Measurements from ENCODE around the gene RAB15. TPM values are rescaled to one million over a fixed set of nuclear protein-coding genes. Genes with fewer than 3 reads are reported as not detected.

The RAB15 gene
- total RNA-seq, 1 donor from 2014 or later = 27.5 TPM

DNA sequence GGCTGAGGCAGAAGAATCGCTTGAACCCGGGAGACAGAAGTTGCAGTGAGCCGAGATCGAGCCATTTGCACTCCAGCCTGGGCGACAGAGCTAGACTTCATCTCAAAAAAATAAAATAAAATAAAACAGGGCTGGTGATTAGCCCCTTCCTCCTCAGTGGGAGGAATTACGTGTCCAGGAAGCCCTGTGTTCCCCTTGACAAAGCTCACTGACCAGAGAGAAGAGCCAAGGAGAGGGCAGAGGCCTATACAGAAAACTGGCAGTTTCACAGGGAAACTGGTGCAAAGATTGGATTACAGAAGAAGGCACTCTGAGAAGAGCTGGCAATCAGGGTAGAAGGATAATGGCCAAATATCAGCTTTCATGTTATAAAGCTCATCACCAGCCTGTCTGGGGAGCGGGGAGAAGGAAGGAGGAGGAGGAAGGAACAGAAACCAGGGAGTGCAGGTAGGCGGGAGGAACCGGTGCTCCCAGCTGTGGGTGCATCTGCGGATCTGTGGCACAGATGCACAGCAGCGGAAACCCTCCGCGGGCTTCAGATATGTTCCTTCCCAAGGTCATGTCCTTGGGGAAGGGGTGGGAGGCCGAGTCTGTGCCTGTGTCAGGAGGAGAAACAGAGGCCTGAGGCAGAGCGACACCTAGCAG lies 6.7 kb downstream of the RAB15 start:
- Mint-ChIP-seq H3K27me3 (ENCODE audit: unreplicated experiment) (no peaks in the 10 kb centered on the region), H3K27ac (ENCODE audit: unreplicated experiment) (no peak overlapping the region), H3K4me1 (ENCODE audit: unreplicated experiment) (peaks cover 27% of the 10 kb centered on the region), H3K9me3 (ENCODE audit: unreplicated experiment) (no peaks in the 10 kb centered on the region), H3K36me3 (ENCODE audit: unreplicated experiment) (peaks cover 1% of the 10 kb centered on the region), H3K4me3 (ENCODE audit: unreplicated experiment) (no peak overlapping the region)
- no peak for DNase-seq (ENCODE audit: extremely low spot score, unreplicated experiment)
- TF ChIP-seq, protein P1, sequence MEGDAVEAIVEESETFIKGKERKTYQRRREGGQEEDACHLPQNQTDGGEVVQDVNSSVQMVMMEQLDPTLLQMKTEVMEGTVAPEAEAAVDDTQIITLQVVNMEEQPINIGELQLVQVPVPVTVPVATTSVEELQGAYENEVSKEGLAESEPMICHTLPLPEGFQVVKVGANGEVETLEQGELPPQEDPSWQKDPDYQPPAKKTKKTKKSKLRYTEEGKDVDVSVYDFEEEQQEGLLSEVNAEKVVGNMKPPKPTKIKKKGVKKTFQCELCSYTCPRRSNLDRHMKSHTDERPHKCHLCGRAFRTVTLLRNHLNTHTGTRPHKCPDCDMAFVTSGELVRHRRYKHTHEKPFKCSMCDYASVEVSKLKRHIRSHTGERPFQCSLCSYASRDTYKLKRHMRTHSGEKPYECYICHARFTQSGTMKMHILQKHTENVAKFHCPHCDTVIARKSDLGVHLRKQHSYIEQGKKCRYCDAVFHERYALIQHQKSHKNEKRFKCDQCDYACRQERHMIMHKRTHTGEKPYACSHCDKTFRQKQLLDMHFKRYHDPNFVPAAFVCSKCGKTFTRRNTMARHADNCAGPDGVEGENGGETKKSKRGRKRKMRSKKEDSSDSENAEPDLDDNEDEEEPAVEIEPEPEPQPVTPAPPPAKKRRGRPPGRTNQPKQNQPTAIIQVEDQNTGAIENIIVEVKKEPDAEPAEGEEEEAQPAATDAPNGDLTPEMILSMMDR (IDR thresholded peaks at IDR 0.05) = no peak

DNA sequence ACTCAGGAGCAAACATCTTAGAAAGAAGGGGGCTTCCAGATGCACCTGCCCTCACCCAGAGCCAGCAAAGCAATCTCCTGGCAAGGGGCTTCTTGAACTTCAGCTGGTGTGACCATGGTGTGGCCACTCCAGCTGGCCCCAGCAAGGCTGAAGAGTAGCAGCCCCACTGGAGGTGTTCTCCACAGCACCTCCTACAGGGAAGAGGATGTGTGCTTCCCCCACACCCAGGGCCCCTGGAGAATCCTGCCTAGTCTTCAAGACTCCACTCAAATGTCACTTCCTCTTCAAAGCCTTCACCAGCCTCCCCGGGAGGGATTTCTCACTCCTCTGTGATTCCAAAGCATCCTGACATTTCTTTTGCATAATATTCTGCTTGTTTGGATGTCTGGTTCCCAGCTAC lies 8.5 kb downstream of the RAB15 start:
- Mint-ChIP-seq H3K9me3 (ENCODE audit: unreplicated experiment) (no peaks in the 10 kb centered on the region), H3K36me3 (ENCODE audit: unreplicated experiment) (peaks cover 2% of the 10 kb centered on the region), H3K4me3 (ENCODE audit: unreplicated experiment) (no peak overlapping the region), H3K4me1 (ENCODE audit: unreplicated experiment) (peaks cover 14% of the 10 kb centered on the region), H3K27ac (ENCODE audit: unreplicated experiment) (no peak overlapping the region), H3K27me3 (ENCODE audit: unreplicated experiment) (no peaks in the 10 kb centered on the region)
- TF ChIP-seq, protein P1 (IDR thresholded peaks at IDR 0.05) = no peak
- DNase-seq (ENCODE audit: extremely low spot score, unreplicated experiment) = no peak

DNA sequence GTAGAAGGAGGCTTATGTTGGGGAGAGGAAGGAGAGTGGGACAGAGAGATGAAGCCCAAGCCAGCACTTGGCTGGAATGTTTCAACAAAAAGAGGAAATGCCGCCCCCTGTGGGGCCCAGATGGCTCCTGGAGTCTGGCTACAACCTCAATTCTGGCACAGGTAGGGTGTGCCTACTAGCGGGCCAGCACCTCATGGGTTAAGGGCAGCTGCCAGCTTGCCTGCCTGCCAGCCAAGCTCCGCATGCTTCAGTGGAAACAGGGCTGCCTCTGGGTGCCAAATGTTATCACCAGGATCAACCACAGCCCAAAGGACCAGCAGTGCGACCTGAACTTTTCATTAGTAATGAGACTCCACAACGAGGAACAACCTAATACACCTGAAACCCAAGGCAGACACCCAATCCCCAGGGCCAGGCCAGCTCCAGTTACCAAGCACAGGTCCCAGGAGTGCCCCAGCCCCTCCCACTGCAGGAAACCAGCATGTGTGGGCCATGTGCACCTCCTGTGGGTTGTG lies 11.3 kb downstream of the RAB15 start:
- H3K9me3 Mint-ChIP-seq (ENCODE audit: unreplicated experiment) = no peaks in the 10 kb centered on the region
- DNase-seq (ENCODE audit: extremely low spot score, unreplicated experiment) = no peak
- H3K36me3 Mint-ChIP-seq (ENCODE audit: unreplicated experiment) = peaks cover 2% of the 10 kb centered on the region
- no peak overlapping the region for H3K4me3 Mint-ChIP-seq (ENCODE audit: unreplicated experiment)
- TF ChIP-seq, protein P1 (IDR thresholded peaks at IDR 0.05) = no peak
- H3K4me1 Mint-ChIP-seq (ENCODE audit: unreplicated experiment) = peaks cover 6% of the 10 kb centered on the region
- H3K27me3 Mint-ChIP-seq (ENCODE audit: unreplicated experiment) = no peaks in the 10 kb centered on the region
- no peak overlapping the region for H3K27ac Mint-ChIP-seq (ENCODE audit: unreplicated experiment)

DNA sequence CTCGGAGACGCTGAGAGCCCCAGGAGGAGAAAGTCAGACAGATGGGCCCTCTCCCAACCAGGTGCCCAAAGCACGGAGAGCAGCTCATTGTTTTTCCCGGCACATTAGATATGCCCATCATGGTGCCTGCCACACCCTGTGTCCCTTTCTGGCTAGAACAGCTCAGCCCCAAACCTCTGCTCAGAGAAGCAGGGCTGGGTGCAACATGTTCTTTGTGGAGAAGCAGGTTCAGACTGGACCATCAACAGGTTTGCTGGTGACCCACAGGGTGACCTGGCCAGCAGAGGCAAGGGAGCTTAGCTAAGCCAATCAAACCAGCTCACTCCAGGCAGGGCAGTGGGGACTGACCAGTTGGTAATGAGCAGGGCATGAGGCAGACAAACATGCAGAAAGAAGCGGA lies 13.4 kb downstream of the RAB15 start:
- H3K4me1 Mint-ChIP-seq (ENCODE audit: unreplicated experiment) = peaks cover 3% of the 10 kb centered on the region
- TF ChIP-seq, protein P1 (IDR thresholded peaks at IDR 0.05) = no peak
- H3K36me3 Mint-ChIP-seq (ENCODE audit: unreplicated experiment) = peaks cover 2% of the 10 kb centered on the region
- H3K27me3 Mint-ChIP-seq (ENCODE audit: unreplicated experiment) = no peaks in the 10 kb centered on the region
- DNase-seq (ENCODE audit: extremely low spot score, unreplicated experiment) = no peak
- H3K4me3 Mint-ChIP-seq (ENCODE audit: unreplicated experiment) = no peak overlapping the region
- no peak overlapping the region for H3K27ac Mint-ChIP-seq (ENCODE audit: unreplicated experiment)
- H3K9me3 Mint-ChIP-seq (ENCODE audit: unreplicated experiment) = no peaks in the 10 kb centered on the region

DNA sequence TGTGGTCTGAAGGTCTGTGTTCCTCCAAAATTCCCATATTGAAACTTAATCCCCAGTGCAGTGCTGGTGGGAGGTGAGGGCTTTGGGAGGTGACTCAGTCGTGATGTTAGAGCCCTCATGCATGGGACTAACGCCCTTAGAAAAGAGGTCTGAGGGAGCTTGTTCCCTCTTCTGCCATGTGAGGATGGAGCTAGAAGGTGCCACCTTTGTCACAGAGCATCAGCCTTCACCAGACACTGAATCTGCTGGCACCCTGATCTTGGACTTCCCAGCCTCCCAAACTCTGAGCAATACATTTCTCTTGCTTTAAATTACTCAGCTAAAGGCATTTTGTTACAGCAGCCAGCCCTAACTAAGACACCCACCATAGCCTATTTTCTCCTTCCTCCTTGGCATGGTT lies 13.9 kb downstream of the RAB15 start:
- Mint-ChIP-seq H3K4me1 (ENCODE audit: unreplicated experiment) (peaks cover 2% of the 10 kb centered on the region), H3K4me3 (ENCODE audit: unreplicated experiment) (no peak overlapping the region), H3K27me3 (ENCODE audit: unreplicated experiment) (no peaks in the 10 kb centered on the region), H3K27ac (ENCODE audit: unreplicated experiment) (no peak overlapping the region), H3K9me3 (ENCODE audit: unreplicated experiment) (no peaks in the 10 kb centered on the region), H3K36me3 (ENCODE audit: unreplicated experiment) (peaks cover 2% of the 10 kb centered on the region)
- TF ChIP-seq, protein P1 (IDR thresholded peaks at IDR 0.05) = no peak
- no peak for DNase-seq (ENCODE audit: extremely low spot score, unreplicated experiment)
